HG02938 (cell line): ENCODE data around the gene PROZ.

Experiments used
- ATAC-seq: cut with Tn5 transposase; IDR thresholded peaks from one replicate; pipeline ENCODE4 v1.9.1; 2021; ENCODE audit warnings: mild to moderate bottlenecking, moderate library complexity; ENCODE audit not compliant: unreplicated experiment

The PROZ gene

DNA sequence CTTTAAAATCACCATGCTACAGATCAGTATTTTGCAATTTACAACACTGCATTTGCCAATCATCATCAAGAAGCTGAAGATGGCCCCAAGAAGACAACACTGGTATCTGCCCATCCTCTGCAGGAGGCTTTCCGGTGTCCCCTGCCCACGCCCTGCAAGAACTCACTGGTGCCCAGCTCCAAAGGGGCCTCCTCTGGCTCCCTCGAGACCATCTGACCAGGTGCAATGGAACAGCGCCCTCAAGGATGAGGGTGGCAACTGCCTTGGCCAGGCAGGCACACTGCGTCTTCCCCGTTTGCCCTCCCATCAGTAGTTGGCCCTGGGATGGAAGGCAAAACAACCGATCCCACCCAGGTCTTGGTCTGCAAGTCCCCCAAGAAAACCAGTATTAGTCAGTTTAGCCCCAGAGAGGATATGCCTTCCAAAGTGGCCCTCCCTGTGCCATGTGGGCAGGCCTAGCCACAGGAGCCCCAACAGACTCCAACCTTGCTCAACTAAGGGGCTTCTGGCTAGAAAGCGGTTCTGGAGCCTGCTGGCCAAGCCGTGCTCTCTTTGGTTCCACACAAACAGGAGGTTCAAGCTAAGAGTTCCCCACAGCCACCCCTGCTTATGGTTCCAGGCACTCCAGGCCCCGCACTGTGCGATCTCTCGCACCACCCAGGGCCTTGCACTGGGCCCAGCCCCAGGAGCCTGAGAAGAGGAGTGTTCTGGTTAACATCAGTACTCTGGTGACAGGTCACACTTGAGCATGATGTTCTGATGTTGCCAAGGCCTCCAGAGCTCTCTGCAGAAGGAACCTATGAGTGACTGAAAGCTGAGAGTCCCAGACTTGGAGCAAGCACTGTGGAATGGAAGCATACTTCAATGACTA lies 45.3 kb downstream of the PROZ start:
- ATAC-seq: no peak

DNA sequence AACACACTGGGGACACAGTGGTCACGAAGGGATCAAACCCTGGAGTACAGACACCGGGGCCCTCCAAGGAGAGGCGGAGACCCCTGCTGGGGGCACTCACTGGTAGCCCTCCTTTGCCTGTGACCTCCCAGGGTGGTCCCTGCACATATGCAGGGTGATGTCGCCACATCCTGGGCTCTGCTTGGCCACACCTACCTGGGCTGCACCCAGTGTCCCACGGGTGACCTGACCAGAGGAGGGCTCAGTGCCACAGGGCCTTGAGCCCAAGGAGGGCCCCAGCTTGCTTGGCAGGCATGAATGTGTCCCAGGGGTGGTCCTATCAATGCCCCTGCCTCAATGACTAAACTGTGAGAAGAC lies 45.9 kb downstream of the PROZ start:
- ATAC-seq: no peak

DNA sequence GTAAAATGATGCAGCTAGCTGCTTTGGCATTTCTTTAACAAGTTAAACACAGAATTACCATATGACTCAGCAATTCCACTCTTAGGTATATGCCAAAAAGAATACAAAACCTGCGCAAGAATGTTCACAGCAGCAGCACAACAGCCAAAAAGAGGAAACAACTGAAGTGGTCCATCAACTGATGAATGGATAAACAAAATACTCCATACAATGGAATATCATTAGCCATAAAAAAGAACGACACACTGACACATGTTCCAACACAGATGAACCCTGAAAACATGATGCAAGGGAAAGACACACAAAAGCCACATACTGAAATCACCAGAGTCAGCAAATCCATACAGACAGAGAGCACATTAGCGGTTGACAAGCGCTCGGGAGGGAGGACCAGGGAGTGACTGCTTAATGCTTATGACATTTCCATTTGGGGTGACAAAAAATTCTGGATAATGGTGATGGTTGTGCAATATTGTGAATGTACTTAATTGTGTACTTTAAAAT lies 47.0 kb downstream of the PROZ start:
- no peak for ATAC-seq

DNA sequence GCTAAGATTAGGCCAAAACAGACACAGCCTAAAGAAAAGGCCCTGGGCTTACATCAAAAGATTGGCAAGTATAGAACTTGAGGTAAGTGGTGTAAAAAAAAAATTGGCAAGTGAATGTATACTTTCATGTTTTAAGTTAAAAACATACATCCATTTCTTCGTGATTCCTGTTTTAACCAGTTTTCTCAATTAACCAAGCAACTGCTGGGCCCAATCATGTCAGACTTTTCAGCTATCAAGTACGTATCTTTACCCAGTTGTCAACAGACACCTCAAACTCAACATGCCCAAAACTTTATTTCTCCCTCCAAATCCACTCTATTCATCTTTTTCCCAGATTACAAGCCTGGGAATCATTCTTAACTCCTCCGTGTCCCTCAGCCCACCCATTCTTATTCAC lies 49.0 kb downstream of the PROZ start:
- no peak for ATAC-seq

DNA sequence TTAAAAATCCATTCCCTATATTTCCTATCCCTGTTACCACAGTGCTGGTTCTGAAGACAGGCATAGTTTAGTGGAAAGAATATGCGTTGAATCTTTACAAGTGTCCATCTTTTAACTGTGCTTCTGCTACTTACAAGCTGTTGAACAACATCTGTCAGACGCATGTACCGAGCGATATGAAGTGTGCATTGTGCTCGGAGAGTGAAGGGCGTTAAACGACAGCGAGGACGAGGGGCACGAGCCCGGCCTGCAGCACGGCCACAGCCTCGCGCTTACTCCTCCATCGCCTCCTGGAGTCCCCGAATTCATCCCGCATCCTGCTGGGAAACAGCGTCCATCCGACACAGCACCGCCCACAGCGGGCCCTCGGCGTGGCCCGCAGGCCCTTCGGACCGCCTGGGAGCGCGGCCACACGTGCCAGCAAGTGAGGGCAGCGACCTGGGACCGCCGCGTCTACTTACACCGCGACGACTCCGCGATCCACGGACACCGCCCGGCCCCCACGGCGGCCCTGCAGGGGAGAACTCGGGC lies 49.5 kb downstream of the PROZ start:
- ATAC-seq: peak; percentile 23

DNA sequence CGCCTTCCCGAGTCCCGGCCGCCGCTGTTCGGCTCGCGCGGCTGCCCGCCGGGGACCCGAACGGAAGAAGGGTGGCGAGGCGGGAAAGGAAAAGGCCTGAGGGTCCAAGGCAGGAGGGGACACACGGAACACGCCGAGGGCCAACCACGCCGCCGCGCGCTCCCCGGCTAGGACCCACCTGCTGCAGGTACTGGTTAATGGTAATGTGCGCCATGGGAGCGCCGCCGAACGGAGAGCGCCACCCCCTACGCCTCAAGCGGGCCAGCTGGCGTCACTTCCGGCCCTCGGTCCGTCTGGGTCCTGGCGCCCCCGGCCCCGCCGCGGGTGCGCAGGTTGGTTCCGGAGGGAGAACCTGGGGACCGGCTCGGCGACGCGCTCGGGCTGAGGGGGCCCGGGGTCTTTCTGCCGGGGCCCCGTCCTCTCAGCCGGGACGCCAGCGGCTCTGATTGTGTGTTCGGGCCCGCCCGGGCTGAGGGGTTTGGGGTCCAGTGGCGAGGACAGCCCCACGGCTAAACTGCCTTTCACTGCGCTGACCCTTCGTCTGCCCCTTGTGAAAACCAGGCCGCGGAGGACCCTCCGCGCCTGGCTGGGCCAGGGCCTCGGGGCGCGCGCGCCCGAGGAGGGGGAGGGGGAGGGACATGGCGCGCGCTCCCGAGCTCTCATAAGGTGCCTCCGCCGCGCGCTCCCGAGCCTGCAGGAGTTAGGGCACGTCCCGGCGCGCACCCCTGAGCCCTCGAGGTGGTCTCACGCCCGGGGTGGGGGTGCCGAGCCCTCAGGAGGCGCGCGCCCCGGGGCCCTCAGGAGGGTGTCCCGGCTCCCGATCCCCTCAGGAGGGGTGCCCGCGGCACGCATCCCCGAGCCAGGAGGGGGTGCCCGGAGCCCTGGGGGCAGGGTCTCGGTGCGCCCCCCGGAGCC lies 50.2 kb downstream of the PROZ start, which contains the start of gene PCID2:
Gene PCID2 (minus strand): TSS at position 249 of the 915 bp plus-strand sequence. CDS start 35 bp downstream, at position 214.
- peak; percentile 67 for ATAC-seq

DNA sequence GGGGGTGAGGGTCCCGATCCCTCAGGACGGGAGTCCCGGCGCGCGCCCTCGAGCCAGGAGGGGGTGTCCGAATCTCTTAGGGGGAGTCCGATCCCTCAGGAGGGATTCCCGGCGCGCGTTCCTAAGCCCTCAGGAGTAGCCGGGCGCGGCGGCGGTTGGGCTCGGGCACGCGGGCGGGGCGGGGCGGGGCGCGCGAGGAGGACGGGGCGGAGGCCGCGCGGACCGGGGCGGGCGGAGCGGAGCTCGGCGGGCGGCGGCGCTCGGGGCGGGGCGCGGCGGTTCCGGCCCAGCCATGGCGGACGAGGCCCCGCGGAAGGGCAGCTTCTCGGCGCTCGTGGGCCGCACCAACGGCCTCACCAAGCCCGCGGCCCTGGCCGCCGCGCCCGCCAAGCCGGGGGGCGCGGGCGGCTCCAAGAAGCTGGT lies 50.9 kb downstream of the PROZ start, which contains the start of gene CUL4A:
Gene CUL4A (plus strand): TSS at position 278 of the 423 bp plus-strand sequence. CDS start 15 bp downstream, at position 293.
- ATAC-seq: peak; percentile 33

DNA sequence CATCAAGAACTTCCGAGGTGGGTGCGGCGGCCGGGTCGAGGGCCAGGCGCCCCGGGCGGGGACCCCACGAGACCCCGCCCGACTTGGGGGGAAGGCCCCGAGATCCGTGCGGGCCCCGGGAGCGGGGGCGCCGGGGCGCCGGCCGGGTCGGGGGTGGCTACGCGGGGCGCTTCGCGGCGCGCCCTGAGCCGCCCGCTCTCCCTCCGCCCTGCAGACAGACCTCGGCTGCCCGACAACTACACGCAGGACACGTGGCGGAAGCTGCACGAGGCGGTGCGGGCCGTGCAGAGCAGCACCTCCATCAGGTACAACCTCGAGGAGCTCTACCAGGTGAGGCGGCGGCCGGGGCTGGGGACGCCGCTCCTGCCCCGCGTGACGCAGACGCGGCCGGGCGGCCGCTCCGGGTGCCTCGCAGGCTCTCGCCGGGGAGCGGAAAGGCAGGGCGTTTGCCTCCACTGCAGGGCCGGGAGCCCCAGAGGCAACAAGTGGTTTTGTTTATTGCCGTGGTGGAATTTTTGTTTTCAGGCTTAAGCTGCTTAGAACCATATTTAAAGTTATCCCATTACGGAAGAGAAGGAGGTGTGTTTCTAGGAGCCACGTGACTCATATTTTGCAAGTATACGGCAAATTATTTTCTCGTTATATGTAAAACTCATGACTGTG lies 51.4 kb downstream of the PROZ start:
- peak; percentile 36 for ATAC-seq

DNA sequence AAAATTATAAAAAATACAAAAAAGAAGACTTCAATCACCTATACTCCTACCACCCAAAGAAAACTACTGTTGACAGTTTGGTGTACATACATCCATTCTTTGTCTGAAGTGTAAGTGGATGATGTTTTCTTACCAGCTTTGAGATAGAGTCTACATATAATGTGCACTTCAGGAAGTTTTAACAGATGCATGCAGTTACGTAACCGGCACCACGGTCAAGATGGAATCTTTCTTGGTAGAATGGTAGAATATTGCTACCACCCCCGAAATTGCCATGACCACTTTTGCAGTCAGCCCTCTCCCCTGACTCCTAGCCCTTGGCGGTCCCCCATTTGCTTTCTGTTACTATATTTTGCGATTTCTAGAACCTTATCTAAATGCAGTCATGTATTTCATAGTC lies 52.4 kb downstream of the PROZ start:
- no peak for ATAC-seq

DNA sequence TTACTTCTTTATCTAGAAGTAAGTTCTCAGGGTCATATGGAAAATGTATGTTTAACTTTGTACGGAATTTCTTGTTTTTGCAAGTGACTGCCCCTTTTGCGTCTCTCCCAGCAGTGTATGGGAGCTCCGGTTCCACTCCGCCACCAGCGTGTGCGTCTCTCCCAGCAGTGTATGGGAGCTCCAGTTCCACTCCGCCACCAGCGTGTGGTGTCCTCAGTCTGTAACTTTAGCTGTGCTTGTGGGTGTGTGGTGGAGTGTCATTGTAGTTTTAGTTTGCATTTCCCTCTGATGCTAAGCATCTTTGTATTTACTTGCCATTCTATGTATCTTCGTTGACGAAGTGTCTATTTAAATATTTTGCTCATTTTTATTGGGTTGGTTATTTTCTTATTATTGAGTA lies 53.3 kb downstream of the PROZ start:
- no peak for ATAC-seq

DNA sequence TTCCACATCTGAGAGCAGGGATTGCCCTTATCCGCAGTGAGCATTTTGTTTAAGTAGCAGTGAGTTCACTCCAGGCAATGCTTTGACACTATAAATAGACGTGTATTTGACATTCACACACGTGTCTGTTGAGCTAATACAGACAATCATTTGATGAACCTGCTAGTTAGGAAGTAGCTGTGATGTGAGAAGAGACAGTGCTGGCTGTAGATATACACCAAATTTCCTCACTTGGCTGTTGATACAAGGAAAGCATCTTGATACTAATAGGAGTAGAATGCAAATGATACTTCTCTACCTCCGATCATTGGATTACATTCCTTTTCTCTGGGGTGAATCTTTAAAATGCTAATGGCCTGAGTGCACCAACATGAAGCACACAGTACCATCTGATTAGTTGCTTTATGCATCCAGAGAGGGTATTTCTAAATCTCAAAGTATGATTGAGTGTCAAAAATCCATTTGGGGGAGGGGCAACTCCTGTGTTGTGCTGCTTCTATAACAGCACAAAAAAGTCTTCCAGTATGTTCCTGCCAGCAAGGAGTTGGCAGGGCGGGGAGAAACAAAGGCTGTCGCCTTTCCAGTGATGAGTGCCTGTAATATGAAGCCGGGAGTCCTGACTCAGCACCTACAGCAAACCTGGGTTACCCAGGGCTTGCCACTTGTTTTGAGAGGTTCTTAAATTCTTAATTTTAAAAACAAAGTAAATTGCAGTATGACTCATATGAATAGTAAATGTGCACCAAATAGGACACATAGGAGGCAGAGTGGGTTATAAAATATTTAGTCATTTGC lies 58.0 kb downstream of the PROZ start:
- no peak for ATAC-seq

DNA sequence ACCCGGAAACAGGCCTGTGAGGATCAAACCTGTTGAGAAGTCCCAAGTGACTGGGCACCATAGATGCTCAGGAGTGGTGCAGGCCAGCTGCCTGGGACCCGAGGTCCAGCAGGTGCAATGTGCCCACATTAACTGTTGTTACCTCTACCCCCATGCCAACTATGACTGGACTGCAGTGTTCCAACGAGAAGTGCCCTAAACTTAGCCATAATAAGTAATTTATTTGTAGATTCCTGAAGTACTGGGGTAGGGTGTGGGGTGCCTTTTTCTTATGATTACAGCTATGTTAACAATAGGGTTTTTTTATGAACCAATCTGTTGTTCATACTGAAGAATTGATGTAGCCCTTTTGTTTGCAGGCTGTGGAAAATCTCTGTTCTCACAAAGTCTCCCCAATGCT lies 60.1 kb downstream of the PROZ start:
- ATAC-seq: no peak

DNA sequence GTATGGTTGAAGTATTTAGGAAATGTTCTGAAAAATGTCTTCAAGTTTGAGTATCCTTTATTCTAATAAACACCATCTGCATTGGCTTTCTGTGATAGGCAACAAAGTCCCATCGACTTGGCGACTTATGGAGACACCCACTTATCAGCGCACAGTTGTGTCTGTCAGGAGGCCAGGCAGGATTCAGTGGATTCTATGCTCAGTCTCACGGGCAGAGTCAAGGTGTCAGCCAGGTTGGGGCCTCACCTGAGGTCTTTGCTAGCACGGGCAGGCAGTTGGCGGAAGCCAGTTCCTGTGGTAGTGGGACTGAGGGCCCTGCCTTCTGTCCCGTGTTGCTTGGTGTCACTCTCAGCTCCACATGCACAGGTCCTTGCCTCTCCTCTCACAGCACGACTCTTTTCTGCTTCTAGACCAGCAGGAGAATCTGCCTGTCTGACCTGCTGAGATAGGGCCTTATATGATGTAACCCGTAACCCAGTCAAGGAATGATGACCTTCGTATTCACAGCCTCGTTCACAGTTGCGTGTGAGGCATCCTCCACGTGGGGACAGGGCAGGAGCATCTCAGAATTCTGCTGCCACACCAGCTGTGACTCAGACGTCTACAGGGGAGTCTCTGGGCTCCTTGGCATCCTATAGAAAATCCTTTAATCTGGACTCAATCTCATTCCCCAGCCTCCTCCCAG lies 61.0 kb downstream of the PROZ start:
- ATAC-seq: no peak

DNA sequence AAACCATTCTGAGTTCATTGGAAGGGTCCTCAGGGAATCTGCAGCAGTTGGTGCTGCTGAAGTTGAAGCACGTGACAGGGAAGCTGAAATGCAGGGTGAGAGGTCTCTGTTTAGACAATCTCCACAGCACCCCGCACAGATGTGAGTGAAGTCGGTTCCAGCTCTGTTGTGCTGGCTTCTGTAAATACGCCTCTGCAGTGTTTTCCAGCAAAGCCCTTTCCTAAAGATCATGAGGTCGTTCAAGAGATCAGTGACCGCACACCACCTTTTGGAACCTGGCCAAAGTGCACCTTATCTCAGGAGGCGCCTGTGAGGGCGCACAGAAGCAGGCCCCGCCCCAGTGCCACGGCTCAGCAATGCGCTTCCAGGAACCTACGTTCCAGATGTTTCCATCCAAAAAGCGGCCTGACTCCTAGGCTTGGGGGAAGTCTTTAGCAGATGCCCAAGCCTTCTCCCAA lies 61.7 kb downstream of the PROZ start:
- no peak for ATAC-seq

DNA sequence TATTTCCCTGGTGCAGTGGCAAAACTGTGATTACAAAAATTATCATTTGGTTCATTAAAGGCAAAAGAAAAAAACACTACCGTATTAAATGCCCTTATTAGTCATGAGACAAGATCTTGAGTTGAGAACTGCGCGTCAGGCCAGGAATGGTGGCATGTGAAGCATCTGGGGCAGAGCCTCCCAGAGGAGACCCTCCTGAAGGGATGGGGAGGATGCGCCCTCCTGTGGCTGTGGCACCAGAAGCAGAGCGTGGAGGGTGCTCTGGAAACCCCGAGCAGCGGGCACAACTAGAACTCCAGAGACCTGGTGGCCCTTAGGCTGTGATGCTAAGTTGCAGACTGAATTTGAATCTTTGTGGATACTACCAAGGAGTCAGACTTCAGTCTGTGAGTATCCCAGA lies 62.4 kb downstream of the PROZ start:
- ATAC-seq: no peak
